ENCODE results near the gene NADSYN1.

NADSYN1 gene

GRCh38 chr11:71482746-71483364 is 29.9 kb downstream of the NADSYN1 start:
- Histone ChIP-seq H3K79me2 (no peaks in the 10 kb centered on the region), H3K9ac (no peak overlapping the region), H3K27me3 (ENCODE audit: control insufficient read depth, insufficient read depth, low read length) (no peaks in the 10 kb centered on the region), H3K9me3 (ENCODE audit: control insufficient read depth, low read length) (no peaks in the 10 kb centered on the region), H3K4me3 (ENCODE audit: low read depth, low read length) (no peak overlapping the region), H3K36me3 (ENCODE audit: control insufficient read depth, insufficient read depth, low read length) (no peaks in the 10 kb centered on the region), H3K27ac (no peak overlapping the region), H2AFZ (no peak overlapping the region), H3K4me1 (no peaks in the 10 kb centered on the region), H3K4me2 (ENCODE audit: low read length) (no peak overlapping the region)
- TF ChIP-seq, protein P1, sequence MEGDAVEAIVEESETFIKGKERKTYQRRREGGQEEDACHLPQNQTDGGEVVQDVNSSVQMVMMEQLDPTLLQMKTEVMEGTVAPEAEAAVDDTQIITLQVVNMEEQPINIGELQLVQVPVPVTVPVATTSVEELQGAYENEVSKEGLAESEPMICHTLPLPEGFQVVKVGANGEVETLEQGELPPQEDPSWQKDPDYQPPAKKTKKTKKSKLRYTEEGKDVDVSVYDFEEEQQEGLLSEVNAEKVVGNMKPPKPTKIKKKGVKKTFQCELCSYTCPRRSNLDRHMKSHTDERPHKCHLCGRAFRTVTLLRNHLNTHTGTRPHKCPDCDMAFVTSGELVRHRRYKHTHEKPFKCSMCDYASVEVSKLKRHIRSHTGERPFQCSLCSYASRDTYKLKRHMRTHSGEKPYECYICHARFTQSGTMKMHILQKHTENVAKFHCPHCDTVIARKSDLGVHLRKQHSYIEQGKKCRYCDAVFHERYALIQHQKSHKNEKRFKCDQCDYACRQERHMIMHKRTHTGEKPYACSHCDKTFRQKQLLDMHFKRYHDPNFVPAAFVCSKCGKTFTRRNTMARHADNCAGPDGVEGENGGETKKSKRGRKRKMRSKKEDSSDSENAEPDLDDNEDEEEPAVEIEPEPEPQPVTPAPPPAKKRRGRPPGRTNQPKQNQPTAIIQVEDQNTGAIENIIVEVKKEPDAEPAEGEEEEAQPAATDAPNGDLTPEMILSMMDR (IDR thresholded peaks at IDR 0.05) = no peak

DNA sequence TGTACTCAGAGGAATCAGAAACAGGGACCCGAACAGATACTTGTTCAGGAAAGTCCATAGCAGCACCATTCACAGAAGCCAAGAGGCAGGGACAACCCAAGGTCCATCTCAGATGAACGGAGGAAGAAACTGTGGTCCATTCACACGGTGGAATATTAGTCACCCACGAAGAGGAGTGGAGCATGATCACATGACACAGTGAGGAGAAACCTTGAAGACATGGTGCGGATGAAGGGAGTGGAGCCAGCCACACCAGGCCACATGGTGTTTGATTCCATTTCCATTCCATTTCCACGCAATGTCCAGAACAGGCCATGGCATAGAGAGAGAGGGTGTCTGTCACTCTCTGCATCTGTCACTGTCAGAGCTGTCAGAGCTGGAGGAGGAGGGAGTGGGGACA is 30.7 kb downstream of the NADSYN1 start:
- no peak overlapping the region for H3K4me2 ChIP-seq (ENCODE audit: low read length)
- no peaks in the 10 kb centered on the region for H3K4me1 ChIP-seq
- H3K4me3 ChIP-seq (ENCODE audit: low read depth, low read length) = no peak overlapping the region
- H2AFZ ChIP-seq = no peak overlapping the region
- no peaks in the 10 kb centered on the region for H3K27me3 ChIP-seq (ENCODE audit: control insufficient read depth, insufficient read depth, low read length)
- TF ChIP-seq, protein P1 (IDR thresholded peaks at IDR 0.05) = no peak
- no peaks in the 10 kb centered on the region for H3K79me2 ChIP-seq
- H3K9ac ChIP-seq = no peak overlapping the region
- no peak overlapping the region for H3K27ac ChIP-seq
- H3K9me3 ChIP-seq (ENCODE audit: control insufficient read depth, low read length) = no peaks in the 10 kb centered on the region
- no peaks in the 10 kb centered on the region for H3K36me3 ChIP-seq (ENCODE audit: control insufficient read depth, insufficient read depth, low read length)

GRCh38 chr11:71484248-71485062 is 31.5 kb downstream of the NADSYN1 start:
- Histone ChIP-seq H3K27ac (no peak overlapping the region), H3K9ac (no peak overlapping the region), H3K4me2 (ENCODE audit: low read length) (no peak overlapping the region), H3K4me3 (ENCODE audit: low read depth, low read length) (no peak overlapping the region), H3K79me2 (no peaks in the 10 kb centered on the region), H3K36me3 (ENCODE audit: control insufficient read depth, insufficient read depth, low read length) (no peaks in the 10 kb centered on the region), H2AFZ (no peak overlapping the region), H3K4me1 (no peaks in the 10 kb centered on the region), H3K27me3 (ENCODE audit: control insufficient read depth, insufficient read depth, low read length) (no peaks in the 10 kb centered on the region), H3K9me3 (ENCODE audit: control insufficient read depth, low read length) (no peaks in the 10 kb centered on the region)
- TF ChIP-seq, protein P1 (IDR thresholded peaks at IDR 0.05) = no peak

GRCh38 chr11:71485063-71485399 is 32.0 kb downstream of the NADSYN1 start:
- no peaks in the 10 kb centered on the region for H3K79me2 ChIP-seq
- H3K27ac ChIP-seq = no peak overlapping the region
- H3K4me1 ChIP-seq = no peaks in the 10 kb centered on the region
- H3K27me3 ChIP-seq (ENCODE audit: control insufficient read depth, insufficient read depth, low read length) = no peaks in the 10 kb centered on the region
- H3K4me3 ChIP-seq (ENCODE audit: low read depth, low read length) = no peak overlapping the region
- H2AFZ ChIP-seq = no peak overlapping the region
- TF ChIP-seq, protein P1 (IDR thresholded peaks at IDR 0.05) = no peak
- no peak overlapping the region for H3K9ac ChIP-seq
- no peaks in the 10 kb centered on the region for H3K9me3 ChIP-seq (ENCODE audit: control insufficient read depth, low read length)
- no peaks in the 10 kb centered on the region for H3K36me3 ChIP-seq (ENCODE audit: control insufficient read depth, insufficient read depth, low read length)
- H3K4me2 ChIP-seq (ENCODE audit: low read length) = no peak overlapping the region
